GM04504 (cell line): Measurements from ENCODE around the gene PRKRIP1.
"Not testable (repeated sequence)": the region's sequence is repeated elsewhere in the genome, so short reads cannot be mapped to it uniquely, and the experiment has no call there.

ENCODE experiments used
- DNase-seq: peaks from one replicate; pipeline ENCODE4 v3.0.0-alpha.2; 2012; ENCODE audit warnings: low read depth

PRKRIP1 gene

GRCh38 chr7:102431617-102432298, 35.6 kb downstream of the PRKRIP1 start:
- DNase-seq: no peak

GRCh38 chr7:102432442-102433218, 36.5 kb downstream of the PRKRIP1 start:
- DNase-seq: no peak

- no peak for DNase-seq
Measured at GRCh38 chr7:102433219-102434038, 37.3 kb downstream of the PRKRIP1 start, which contains the start of gene ORAI2. ORAI2 (plus strand) TSS chr7:102433575; CDS start chr7:102438957, 5,382 bp downstream.

GRCh38 chr7:102434039-102434486, 37.9 kb downstream of the PRKRIP1 start:
- DNase-seq: no peak

GRCh38 chr7:102436118-102436517, 40.0 kb downstream of the PRKRIP1 start:
- DNase-seq: no peak

- DNase-seq: peak; percentile 61
Measured at GRCh38 chr7:102439963-102440795, 44.0 kb downstream of the PRKRIP1 start.

GRCh38 chr7:102444961-102445673, 49.0 kb downstream of the PRKRIP1 start:
- no peak for DNase-seq

- no peak for DNase-seq
Measured at GRCh38 chr7:102445674-102446071, 49.5 kb downstream of the PRKRIP1 start.

- DNase-seq: no peak
Measured at GRCh38 chr7:102446387-102447156, 50.4 kb downstream of the PRKRIP1 start.

- DNase-seq: no peak
Measured at GRCh38 chr7:102447311-102447710, 51.1 kb downstream of the PRKRIP1 start.

GRCh38 chr7:102449136-102449535, 53.0 kb downstream of the PRKRIP1 start:
- DNase-seq: no peak

GRCh38 chr7:102450242-102450641, 54.1 kb downstream of the PRKRIP1 start:
- no peak for DNase-seq

GRCh38 chr7:102451371-102452054, 55.4 kb downstream of the PRKRIP1 start:
- DNase-seq: no peak

- DNase-seq: no peak
Measured at GRCh38 chr7:102452451-102452850, 56.3 kb downstream of the PRKRIP1 start.

- DNase-seq: no peak
Measured at GRCh38 chr7:102453319-102453718, 57.2 kb downstream of the PRKRIP1 start.

GRCh38 chr7:102454468-102454867, 58.3 kb downstream of the PRKRIP1 start:
- no peak for DNase-seq

- DNase-seq: not testable (repeated sequence)
Measured at GRCh38 chr7:102454932-102455331, 58.8 kb downstream of the PRKRIP1 start.

GRCh38 chr7:102455596-102455995, 59.4 kb downstream of the PRKRIP1 start:
- DNase-seq: no peak

GRCh38 chr7:102456327-102456726, 60.2 kb downstream of the PRKRIP1 start:
- DNase-seq: no peak
